Sigmoid colon (tissue), 7 donors: ENCODE measurements around the gene UNKL. TPM values are rescaled to one million over a fixed set of nuclear protein-coding genes. Genes with fewer than 3 reads are reported as not detected.

Experiments used
- DNase-seq: peaks from one replicate; pipeline ENCODE4 v3.0.0-alpha.2; 2019
- H3K27ac ChIP-seq, 4 donors: fragments of 200-600 bp; sonication (generic); one replicate each; pipeline ENCODE4 v1.5.1; 2016 to 2019; ENCODE audit warnings: mild to moderate bottlenecking in 1 of 4
- H3K27me3 ChIP-seq, 3 donors: fragments of 200-600 bp; sonication (generic); one replicate each; pipeline ENCODE4 v1.5.1; 2019; ENCODE audit warnings: mild to moderate bottlenecking in 1 of 3
- H3K36me3 ChIP-seq, 4 donors: fragments of 200-600 bp; sonication (generic); one replicate each; pipeline ENCODE4 v1.5.1; 2016 to 2019
- H3K4me1 ChIP-seq, 4 donors: fragments of 200-600 bp; sonication (generic); one replicate each; pipeline ENCODE4 v1.5.1; 2017 to 2019
- H3K4me3 ChIP-seq, 4 donors: fragments of 200-600 bp; sonication (generic); one replicate each; pipeline ENCODE4 v1.5.1; 2017 to 2019; ENCODE audit warnings: mild to moderate bottlenecking in 2 of 4, moderate library complexity in 1 of 4
- H3K9me3 ChIP-seq, 4 donors: fragments of 200-600 bp in 3 of 4; sonication (generic) in 3 of 4; one replicate each; pipeline versions ENCODE4 v1.5.1 to v1.6.1; 2013 to 2019
- EP300 ChIP-seq, 4 donors: sonication (generic); formaldehyde crosslinking; IDR thresholded peaks; one replicate each; pipeline ENCODE4 v1.6.1; 2017; ENCODE audit warnings: antibody characterized with exemption in 4 of 4
- POLR2A ChIP-seq, 2 donors: fragments of 450-650 bp; IDR thresholded peaks; one replicate each; pipeline ENCODE4 v1.6.1; 2016; ENCODE audit warnings: antibody characterized with exemption in 2 of 2, mild to moderate bottlenecking in 2 of 2, moderate library complexity in 2 of 2
- POLR2AphosphoS5 ChIP-seq, 4 donors: sonication (generic); formaldehyde crosslinking; IDR thresholded peaks; one replicate each; pipeline ENCODE4 v1.6.1; 2017; ENCODE audit warnings: antibody characterized with exemption in 4 of 4
- WGBS, 2 donors: extraction: QIAGEN DNeasy Blood & Tissue Kit; methylation state at CpG; one replicate each; pipeline ENCODE4 v1.1.7; 2013; 5-methylcytosine and 5-hydroxymethylcytosine counted together
- intact Hi-C: fragments of 100-400 bp; cut with DNase I; formaldehyde crosslinking; loops from one replicate; pipeline ENCODE4 v1.15.1; 2023
- polyA plus RNA-seq, 3 donors: library from polyadenylated mRNA; stranded (reverse); fragments of 200-250 nt; gene quantifications; one replicate each; pipeline ENCODE4 v1.2.3, GENCODE V29; 2013
- total RNA-seq, 4 donors: library from RNA; depleted of rRNA; stranded (reverse); fragments of >200 nt; gene quantifications; one replicate each; pipeline ENCODE4 v1.1.0, GENCODE V29; 2016
- TF ChIP-seq, protein P1 (sequence below), 4 experiments: fragments of 450-650 bp in 3 of 4; fragments of 200-600 bp in 1 of 4; IDR thresholded peaks; one replicate each; pipeline ENCODE4 v1.5.1; 2016 to 2019; ENCODE audit warnings: antibody characterized with exemption in 4 of 4, mild to moderate bottlenecking in 3 of 4, moderate library complexity in 2 of 4
- donor health status: healthy with polysubstance abuse.
- donor health status: Bipolar disorder and iron deficiency.
- donor health status: healthy.

The UNKL gene
- total and polyA plus RNA-seq, 7 donors: 2.1 to 29.1 (median 19.6) TPM

DNA sequence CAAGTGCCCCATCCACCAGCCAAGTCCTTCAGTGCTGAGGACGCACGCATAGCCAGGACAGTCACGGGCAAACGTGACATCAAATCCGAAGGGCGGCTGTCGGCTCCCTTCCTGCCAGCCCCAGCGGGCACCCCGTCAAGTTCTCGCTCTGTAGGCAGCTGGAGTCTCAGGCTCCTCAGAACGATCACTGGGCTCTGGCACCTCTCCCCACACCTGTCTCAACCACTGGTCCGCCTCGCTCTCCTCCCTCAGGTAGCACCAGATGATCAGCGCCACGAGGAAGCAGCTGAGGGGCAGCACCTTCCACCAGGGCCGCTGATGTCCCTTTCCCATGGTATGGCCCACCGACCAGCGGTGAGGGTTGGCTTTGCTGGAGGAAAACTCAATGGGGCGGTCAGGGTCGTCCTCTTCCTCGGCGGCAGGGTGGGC is 5.6 kb upstream of the UNKL start:
- 1 to 2% methylated on average over 22 of the region's 22 CpGs for WGBS, 2 donors
- DNase-seq: no peak
- H3K36me3 ChIP-seq: no peaks in the 10 kb centered on the region
- H3K27me3 ChIP-seq: no peaks in the 10 kb centered on the region
- peak overlapping the region; percentile 91 to 95 (median 94) for H3K27ac ChIP-seq
- TF ChIP-seq POLR2A (IDR thresholded peaks at IDR 0.05) (no peak), POLR2AphosphoS5 (IDR thresholded peaks at IDR 0.05) (no peak), EP300 (IDR thresholded peaks at IDR 0.05) (no peak)
- TF ChIP-seq, protein P1, sequence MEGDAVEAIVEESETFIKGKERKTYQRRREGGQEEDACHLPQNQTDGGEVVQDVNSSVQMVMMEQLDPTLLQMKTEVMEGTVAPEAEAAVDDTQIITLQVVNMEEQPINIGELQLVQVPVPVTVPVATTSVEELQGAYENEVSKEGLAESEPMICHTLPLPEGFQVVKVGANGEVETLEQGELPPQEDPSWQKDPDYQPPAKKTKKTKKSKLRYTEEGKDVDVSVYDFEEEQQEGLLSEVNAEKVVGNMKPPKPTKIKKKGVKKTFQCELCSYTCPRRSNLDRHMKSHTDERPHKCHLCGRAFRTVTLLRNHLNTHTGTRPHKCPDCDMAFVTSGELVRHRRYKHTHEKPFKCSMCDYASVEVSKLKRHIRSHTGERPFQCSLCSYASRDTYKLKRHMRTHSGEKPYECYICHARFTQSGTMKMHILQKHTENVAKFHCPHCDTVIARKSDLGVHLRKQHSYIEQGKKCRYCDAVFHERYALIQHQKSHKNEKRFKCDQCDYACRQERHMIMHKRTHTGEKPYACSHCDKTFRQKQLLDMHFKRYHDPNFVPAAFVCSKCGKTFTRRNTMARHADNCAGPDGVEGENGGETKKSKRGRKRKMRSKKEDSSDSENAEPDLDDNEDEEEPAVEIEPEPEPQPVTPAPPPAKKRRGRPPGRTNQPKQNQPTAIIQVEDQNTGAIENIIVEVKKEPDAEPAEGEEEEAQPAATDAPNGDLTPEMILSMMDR (IDR thresholded peaks at IDR 0.05): no peak
- intact Hi-C loops: loop anchor here (5.0 kb wide), 2 partner anchors 112 to 192 kb away; partner anchors contain the start of genes CRAMP1, IFT140 and TMEM204
- H3K9me3 ChIP-seq: no peaks in the 10 kb centered on the region
- peak overlapping the region; percentile 74 to 98 (median 92) for H3K4me3 ChIP-seq
- peaks cover 0 to 36% (median 20%) of the 10 kb centered on the region in 4 donors for H3K4me1 ChIP-seq

DNA sequence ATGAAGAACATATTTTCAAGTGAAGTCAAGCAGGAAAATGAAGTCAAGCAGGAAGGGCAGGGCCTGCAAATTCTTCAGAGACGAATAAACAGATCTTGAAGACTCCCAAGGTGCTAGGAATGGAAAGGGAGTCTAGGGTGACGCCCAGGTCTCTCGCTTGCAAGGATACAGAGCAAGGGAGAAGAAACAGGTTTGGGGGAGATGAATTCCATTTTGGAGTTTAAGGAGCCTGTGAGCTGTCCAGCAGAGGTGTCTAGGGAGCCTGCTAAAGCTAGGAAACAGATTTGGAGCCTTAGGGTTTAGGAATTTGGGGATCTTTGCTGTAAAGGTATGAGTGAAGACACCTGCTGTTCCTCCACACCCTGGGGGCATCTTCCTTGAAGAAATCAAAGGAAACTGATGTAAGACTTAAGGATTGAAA is 2.0 kb upstream of the UNKL start:
- TF ChIP-seq POLR2A (IDR thresholded peaks at IDR 0.05): no peak
- no peak for TF ChIP-seq POLR2AphosphoS5 (IDR thresholded peaks at IDR 0.05)
- TF ChIP-seq, protein P1 (IDR thresholded peaks at IDR 0.05): no peak
- TF ChIP-seq EP300 (IDR thresholded peaks at IDR 0.05): no peak
- intact Hi-C loops: loop anchor here (5.0 kb wide), 1 partner anchor 291 kb away; the partner anchor contains the start of gene MAPK8IP3

DNA sequence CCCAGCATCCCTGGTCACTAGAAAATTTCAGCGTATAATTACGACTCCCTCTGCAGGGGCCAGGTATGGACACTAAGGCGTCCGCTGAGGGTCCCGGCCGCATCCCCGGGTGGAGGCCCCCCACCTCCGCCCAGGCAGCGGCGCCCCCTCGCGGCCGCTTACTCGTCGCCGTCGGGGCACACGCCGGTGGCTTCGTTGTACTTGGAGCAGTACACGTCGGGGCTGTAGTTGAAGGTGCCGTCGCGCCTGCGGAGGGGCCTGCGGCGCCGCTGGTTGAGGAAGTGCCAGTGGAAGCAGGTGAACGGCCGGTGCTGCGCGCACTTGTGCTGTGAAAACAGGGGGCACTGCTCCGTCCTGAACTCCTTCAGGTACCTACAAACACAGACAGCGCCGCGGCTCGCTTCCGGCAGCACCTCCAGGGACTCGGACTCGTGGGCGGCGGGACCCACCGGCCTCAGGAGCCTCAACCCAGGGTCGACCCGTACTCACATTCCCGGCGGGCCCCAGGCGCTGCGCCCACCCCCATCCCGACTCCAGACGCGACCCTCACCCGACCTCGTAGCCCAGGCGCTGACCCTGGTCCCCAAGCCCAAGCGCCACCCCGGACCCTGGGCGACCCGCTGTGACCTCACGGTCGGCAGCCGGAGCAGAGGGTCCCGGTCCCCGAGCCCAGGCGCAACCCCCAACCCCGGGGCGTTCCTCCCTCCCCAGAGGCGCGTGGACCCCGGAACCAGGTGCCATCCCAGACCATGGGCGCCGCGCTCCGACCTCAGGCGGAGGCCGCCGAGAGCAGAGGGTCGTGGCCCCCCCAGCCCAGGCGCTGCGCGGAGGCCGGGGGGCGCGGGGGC is 596 bp downstream of the UNKL start:
- peaks cover 0 to 33% (median 0%) of the 10 kb centered on the region in 4 donors for H3K36me3 ChIP-seq
- H3K27ac ChIP-seq: peak overlapping the region; percentile 82 to 92 (median 88)
- H3K27me3 ChIP-seq: no peaks in the 10 kb centered on the region
- intact Hi-C loops: no loop called here
- H3K4me3 ChIP-seq: peak overlapping the region; percentile 96 to 100 (median 98)
- DNase-seq: no peak
- 3% methylated on average over 85 of the region's 85 CpGs for WGBS, 2 donors
- H3K4me1 ChIP-seq: peaks cover 0 to 44% (median 28%) of the 10 kb centered on the region in 4 donors
- TF ChIP-seq, protein P1 (IDR thresholded peaks at IDR 0.05): peak; percentile 22 to 54 (median 51)
- no peak for TF ChIP-seq POLR2AphosphoS5 (IDR thresholded peaks at IDR 0.05)
- H3K9me3 ChIP-seq: no peaks in the 10 kb centered on the region

More for the DNA sequence above, 2.0 kb upstream of the UNKL start:
- H3K4me1 ChIP-seq: peaks cover 0 to 56% (median 40%) of the 10 kb centered on the region in 4 donors
- no peaks in the 10 kb centered on the region for H3K9me3 ChIP-seq
- H3K36me3 ChIP-seq: peaks cover 0 to 15% (median 0%) of the 10 kb centered on the region in 4 donors
- peak overlapping the region in 1 of 4 donors; percentile 22 for H3K27ac ChIP-seq
- no peak for DNase-seq
- H3K27me3 ChIP-seq: no peaks in the 10 kb centered on the region
- 66 to 83% methylated on average over 3 of the region's 3 CpGs for WGBS, 2 donors
- no peak overlapping the region for H3K4me3 ChIP-seq

DNA sequence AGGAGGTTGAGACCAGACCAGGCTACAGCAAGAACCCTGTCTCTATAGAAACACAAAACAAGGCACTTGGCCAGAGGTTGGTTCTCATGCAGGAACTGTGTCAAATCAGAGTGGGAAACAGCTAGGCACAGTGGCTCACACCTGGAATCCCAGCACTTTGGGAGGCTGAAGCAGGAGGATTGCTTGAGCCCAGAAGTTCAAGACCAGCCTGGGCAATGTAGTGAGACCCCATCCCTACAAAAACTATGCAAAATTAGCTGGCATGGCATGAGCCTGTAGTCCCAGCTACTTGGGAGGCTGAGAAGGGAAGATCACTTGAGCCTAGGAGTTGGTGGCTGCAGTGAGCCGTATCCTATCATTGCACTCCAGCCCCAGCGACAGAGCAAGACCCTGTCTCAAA is 1.7 kb downstream of the UNKL start:
- 91 to 97% methylated on average over 2 of the region's 2 CpGs for WGBS, 2 donors
- Histone ChIP-seq H3K9me3 (no peaks in the 10 kb centered on the region), H3K4me3 (no peak overlapping the region), H3K27me3 (no peaks in the 10 kb centered on the region), H3K4me1 (peaks cover 0 to 45% (median 37%) of the 10 kb centered on the region in 4 donors), H3K27ac (no peak overlapping the region), H3K36me3 (peaks cover 0 to 33% (median 0%) of the 10 kb centered on the region in 4 donors)
- intact Hi-C loops: no loop called here
- no peak for DNase-seq
- no peak for TF ChIP-seq POLR2A (IDR thresholded peaks at IDR 0.05)

DNA sequence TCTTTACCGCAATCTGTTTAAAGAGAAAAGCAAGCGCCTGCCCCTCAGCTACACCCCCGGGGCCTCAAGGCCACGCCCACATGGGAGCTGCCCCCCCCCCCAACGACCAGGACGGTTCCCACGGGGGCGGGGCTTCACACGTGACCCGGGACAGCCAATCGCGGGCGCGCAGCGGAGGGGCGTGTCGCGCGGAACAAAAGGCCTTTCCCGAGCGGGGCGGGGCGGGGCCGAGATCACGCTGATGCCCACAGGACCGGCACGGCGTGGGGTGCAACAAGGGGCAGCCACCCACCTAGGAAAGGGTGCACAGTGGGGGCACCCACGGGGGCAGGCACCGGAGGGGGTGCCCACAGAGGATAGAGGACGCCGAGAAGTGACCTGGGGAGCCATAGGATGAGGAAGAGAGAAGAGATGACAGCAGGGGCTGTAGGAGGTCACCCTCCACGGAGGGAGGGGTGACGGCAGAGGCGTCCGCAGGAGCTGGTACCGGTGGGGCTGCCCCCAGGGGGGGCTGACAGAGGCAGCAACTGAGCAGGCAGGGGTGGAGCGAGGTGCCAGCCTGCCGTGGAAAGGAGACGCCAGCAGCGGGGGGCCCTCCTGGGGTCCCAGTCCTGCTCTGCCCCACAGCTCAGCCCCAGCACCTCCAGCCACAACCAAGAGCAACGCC is 6.2 kb downstream of the UNKL start:
- peak; percentile 97 for DNase-seq
- Histone ChIP-seq H3K4me3 (peak overlapping the region in 3 of 4 donors; percentile 34 to 49 (median 43)), H3K27me3 (no peaks in the 10 kb centered on the region), H3K27ac (peak overlapping the region; percentile 23 to 68 (median 60)), H3K36me3 (peaks cover 0 to 61% (median 0%) of the 10 kb centered on the region in 4 donors), H3K4me1 (peaks cover 0 to 37% (median 33%) of the 10 kb centered on the region in 4 donors), H3K9me3 (no peaks in the 10 kb centered on the region)
- intact Hi-C loops: loop anchor here (2.0 kb wide), 1 partner anchor 100 kb away; the partner anchor contains the start of gene UBE2I
- WGBS, 2 donors: 4 to 5% methylated on average over 42 of the region's 42 CpGs
- TF ChIP-seq POLR2AphosphoS5 (IDR thresholded peaks at IDR 0.05): peak in 1 of 4 donors; percentile 40
- no peak for TF ChIP-seq POLR2A (IDR thresholded peaks at IDR 0.05)
- TF ChIP-seq EP300 (IDR thresholded peaks at IDR 0.05): no peak
- TF ChIP-seq, protein P1 (IDR thresholded peaks at IDR 0.05): no peak
